ENCODE data around the gene CERCAM.

Gene CERCAM

DNA sequence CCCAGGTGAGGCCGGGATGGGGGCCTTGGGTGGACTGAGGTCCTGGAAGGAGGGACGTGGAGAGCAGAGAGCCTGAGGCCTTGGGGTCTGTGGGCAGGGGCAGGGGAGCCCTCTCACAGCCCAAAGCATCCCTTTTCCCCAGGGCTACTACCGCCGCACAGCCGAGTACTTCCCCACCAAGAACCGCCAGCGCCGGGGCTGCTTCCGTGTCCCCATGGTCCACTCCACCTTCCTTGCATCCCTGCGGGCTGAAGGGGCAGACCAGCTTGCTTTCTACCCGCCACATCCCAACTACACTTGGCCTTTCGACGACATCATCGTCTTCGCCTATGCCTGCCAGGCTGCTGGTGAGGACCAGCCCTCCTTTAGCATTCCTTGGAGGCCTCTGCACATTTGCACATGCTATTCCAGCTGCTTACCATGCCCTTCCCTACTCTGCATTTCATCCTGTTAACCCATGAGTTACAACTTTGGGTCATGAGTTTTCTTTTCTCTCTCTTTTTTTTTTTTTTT, 3.7 kb downstream of the CERCAM start:
- H2BK5ac ChIP-seq (ENCODE audit: low read depth, low read length, poor library complexity, severe bottlenecking), result no peak overlapping the region
- no peak overlapping the region for H3K14ac ChIP-seq (ENCODE audit: low read length in 2 of 2)
- peaks cover 14% of the 10 kb centered on the region for H3K79me1 ChIP-seq (replicated peaks; ENCODE audit: low read length, poor library complexity, severe bottlenecking)
- no peak for DNase-seq
- H3K23ac ChIP-seq (ENCODE audit: low read length in 2 of 2), result no peak overlapping the region
- H3K4me2 ChIP-seq (ENCODE audit: low read length, poor library complexity, severe bottlenecking), result no peak overlapping the region
- no peak overlapping the region for H2BK12ac ChIP-seq (ENCODE audit: low read length in 2 of 2)
- no peak overlapping the region for H2AFZ ChIP-seq (ENCODE audit: low read depth, low read length)
- peaks cover 27% of the 10 kb centered on the region for H3K4me1 ChIP-seq (ENCODE audit: control insufficient read depth, insufficient read depth, low read depth, low read length)
- H3K18ac ChIP-seq (ENCODE audit: low read depth in 1 of 2, low read length in 2 of 2), result no peak overlapping the region
- H3K27me3 ChIP-seq (ENCODE audit: control insufficient read depth in 1 of 2, insufficient read depth in 1 of 2, low read length in 2 of 2), result peaks cover 0 to 4% of the 10 kb centered on the region in 2 experiments
- no peak overlapping the region for H2BK15ac ChIP-seq (ENCODE audit: low read depth, poor library complexity, severe bottlenecking)
- no peak overlapping the region for H3K4me3 ChIP-seq (ENCODE audit: insufficient read depth in 1 of 2, low read depth in 1 of 2, low read length in 2 of 2)
- H2BK120ac ChIP-seq (ENCODE audit: low read depth, low read length), result no peak overlapping the region
- no peak overlapping the region for H3K4ac ChIP-seq (ENCODE audit: low read depth in 1 of 2, low read length in 2 of 2)
- no peak overlapping the region for H3K27ac ChIP-seq (ENCODE audit: low read length, poor library complexity, severe bottlenecking)
- WGBS, result 97% methylated on average over 14 of the region's 15 CpGs
- peaks cover 42% of the 10 kb centered on the region in 2 experiments for H3K36me3 ChIP-seq (ENCODE audit: control insufficient read depth in 1 of 2, insufficient read depth in 2 of 2, low read depth in 1 of 2, low read length in 2 of 2)
- H3K9me3 ChIP-seq (ENCODE audit: control insufficient read depth, low read length), result no peaks in the 10 kb centered on the region
- H4K8ac ChIP-seq (ENCODE audit: low read length), result no peak overlapping the region
- H2AK5ac ChIP-seq (ENCODE audit: low read length, severe bottlenecking), result no peak overlapping the region
- H4K91ac ChIP-seq (ENCODE audit: low read length), result no peak overlapping the region
- H3K9ac ChIP-seq (ENCODE audit: low read length), result no peak overlapping the region

DNA sequence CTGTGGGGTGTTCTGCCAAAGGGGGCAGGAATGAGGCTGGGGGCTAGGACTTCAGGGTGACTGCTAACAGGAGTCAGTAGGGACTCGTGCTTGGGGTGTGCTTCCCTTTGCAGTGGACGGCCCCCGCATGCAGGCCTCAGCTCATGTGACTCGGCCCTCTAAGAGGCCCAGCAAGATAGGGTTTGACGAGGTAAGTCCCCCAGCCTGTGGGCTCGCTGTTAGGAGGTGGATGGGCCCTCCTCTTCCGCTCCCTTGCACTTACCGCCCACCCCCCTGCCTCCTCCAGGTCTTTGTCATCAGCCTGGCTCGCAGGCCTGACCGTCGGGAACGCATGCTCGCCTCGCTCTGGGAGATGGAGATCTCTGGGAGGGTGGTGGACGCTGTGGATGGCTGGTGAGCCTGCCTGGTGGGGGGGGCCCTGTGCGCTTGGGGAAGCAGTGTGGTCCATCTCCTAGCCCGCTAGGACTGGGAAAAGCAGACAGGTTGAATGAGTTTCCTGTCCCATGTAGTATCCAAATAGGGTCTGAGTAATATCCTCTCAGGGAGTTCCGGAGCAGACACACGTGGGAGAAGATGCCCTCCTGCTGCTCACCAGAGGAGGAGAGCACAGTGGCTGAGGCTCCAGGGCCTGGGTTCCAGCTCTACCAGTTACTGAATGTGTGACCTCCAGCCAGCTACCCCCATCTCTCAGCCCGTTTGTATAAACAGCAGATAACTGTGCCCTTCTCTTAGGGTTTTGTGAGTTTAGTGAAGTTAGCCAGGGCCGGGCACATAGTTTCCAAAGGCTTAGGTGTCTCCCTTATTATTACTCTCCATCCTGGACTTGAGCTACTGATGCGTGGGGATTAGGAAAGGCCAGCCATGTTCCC, 8.2 kb downstream of the CERCAM start:
- Histone ChIP-seq H2BK5ac (ENCODE audit: low read depth, low read length, poor library complexity, severe bottlenecking) (no peak overlapping the region), H3K4me3 (ENCODE audit: insufficient read depth in 1 of 2, low read depth in 1 of 2, low read length in 2 of 2) (peak overlapping the region in 1 of 2 experiments; percentile 5), H4K91ac (ENCODE audit: low read length) (no peak overlapping the region), H3K79me1 (replicated peaks; ENCODE audit: low read length, poor library complexity, severe bottlenecking) (peaks cover 2% of the 10 kb centered on the region), H3K4ac (ENCODE audit: low read depth in 1 of 2, low read length in 2 of 2) (no peak overlapping the region), H3K18ac (ENCODE audit: low read depth in 1 of 2, low read length in 2 of 2) (no peak overlapping the region), H3K4me1 (ENCODE audit: control insufficient read depth, insufficient read depth, low read depth, low read length) (peaks cover 10% of the 10 kb centered on the region), H2BK15ac (ENCODE audit: low read depth, poor library complexity, severe bottlenecking) (no peak overlapping the region), H2AK5ac (ENCODE audit: low read length, severe bottlenecking) (no peak overlapping the region), H4K8ac (ENCODE audit: low read length) (no peak overlapping the region), H3K27ac (ENCODE audit: low read length, poor library complexity, severe bottlenecking) (no peak overlapping the region), H3K14ac (ENCODE audit: low read length in 2 of 2) (no peak overlapping the region), H3K23ac (ENCODE audit: low read length in 2 of 2) (no peak overlapping the region), H2BK120ac (ENCODE audit: low read depth, low read length) (no peak overlapping the region), H2BK12ac (ENCODE audit: low read length in 2 of 2) (no peak overlapping the region), H3K36me3 (ENCODE audit: control insufficient read depth in 1 of 2, insufficient read depth in 2 of 2, low read depth in 1 of 2, low read length in 2 of 2) (peaks cover 46 to 54% of the 10 kb centered on the region in 2 experiments), H3K9ac (ENCODE audit: low read length) (no peak overlapping the region), H3K9me3 (ENCODE audit: control insufficient read depth, low read length) (no peaks in the 10 kb centered on the region), H3K4me2 (ENCODE audit: low read length, poor library complexity, severe bottlenecking) (no peak overlapping the region), H2AFZ (ENCODE audit: low read depth, low read length) (no peak overlapping the region), H3K27me3 (ENCODE audit: control insufficient read depth in 1 of 2, insufficient read depth in 1 of 2, low read length in 2 of 2) (no peaks in the 10 kb centered on the region)
- no peak for DNase-seq
- WGBS, result 89% methylated on average over 19 of the region's 22 CpGs

DNA sequence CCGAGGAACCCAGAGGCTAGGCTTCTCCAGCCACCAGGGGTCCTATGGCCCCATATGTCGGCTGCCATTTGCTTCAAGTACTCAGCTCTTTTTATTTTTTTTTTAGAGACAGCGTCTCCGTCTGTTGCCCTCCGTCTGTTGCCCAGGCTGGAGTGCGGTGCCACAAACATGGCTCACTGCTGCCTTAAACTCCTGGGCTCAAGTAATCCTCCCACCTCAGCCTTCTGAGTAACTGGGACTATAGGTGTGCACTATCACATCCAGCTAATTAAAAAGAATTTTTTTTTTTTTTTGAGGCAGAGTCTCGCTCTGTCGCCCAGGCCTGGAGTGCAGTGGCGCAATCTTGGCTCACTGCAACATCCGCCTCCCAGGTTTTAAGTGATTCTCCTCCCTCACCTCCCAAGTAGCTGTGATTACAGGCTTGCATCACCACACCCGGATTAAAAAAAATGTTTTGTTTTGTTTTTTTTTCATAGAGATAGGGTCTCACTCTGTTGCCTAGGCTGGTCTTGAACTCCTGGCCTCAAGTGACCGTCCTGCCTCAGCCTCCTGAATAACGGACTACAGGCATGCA, 8.9 kb downstream of the CERCAM start:
- no peak overlapping the region for H4K91ac ChIP-seq (ENCODE audit: low read length)
- no peak overlapping the region for H3K4me2 ChIP-seq (ENCODE audit: low read length, poor library complexity, severe bottlenecking)
- H3K27ac ChIP-seq (ENCODE audit: low read length, poor library complexity, severe bottlenecking), result no peak overlapping the region
- H2BK5ac ChIP-seq (ENCODE audit: low read depth, low read length, poor library complexity, severe bottlenecking), result no peak overlapping the region
- H2BK12ac ChIP-seq (ENCODE audit: low read length in 2 of 2), result no peak overlapping the region
- no peak overlapping the region for H3K23ac ChIP-seq (ENCODE audit: low read length in 2 of 2)
- no peak overlapping the region for H3K9ac ChIP-seq (ENCODE audit: low read length)
- H3K79me1 ChIP-seq (replicated peaks; ENCODE audit: low read length, poor library complexity, severe bottlenecking), result no peaks in the 10 kb centered on the region
- no peak overlapping the region for H3K14ac ChIP-seq (ENCODE audit: low read length in 2 of 2)
- WGBS, result 91% methylated on average over 12 of the region's 13 CpGs
- H3K4me1 ChIP-seq (ENCODE audit: control insufficient read depth, insufficient read depth, low read depth, low read length), result peaks cover 10% of the 10 kb centered on the region
- no peak overlapping the region for H3K4me3 ChIP-seq (ENCODE audit: insufficient read depth in 1 of 2, low read depth in 1 of 2, low read length in 2 of 2)
- no peak overlapping the region for H3K4ac ChIP-seq (ENCODE audit: low read depth in 1 of 2, low read length in 2 of 2)
- peaks cover 41 to 54% of the 10 kb centered on the region in 2 experiments for H3K36me3 ChIP-seq (ENCODE audit: control insufficient read depth in 1 of 2, insufficient read depth in 2 of 2, low read depth in 1 of 2, low read length in 2 of 2)
- H2BK120ac ChIP-seq (ENCODE audit: low read depth, low read length), result no peak overlapping the region
- H4K8ac ChIP-seq (ENCODE audit: low read length), result no peak overlapping the region
- no peaks in the 10 kb centered on the region for H3K9me3 ChIP-seq (ENCODE audit: control insufficient read depth, low read length)
- DNase-seq, result no peak
- H2BK15ac ChIP-seq (ENCODE audit: low read depth, poor library complexity, severe bottlenecking), result no peak overlapping the region
- no peak overlapping the region for H3K18ac ChIP-seq (ENCODE audit: low read depth in 1 of 2, low read length in 2 of 2)
- H3K27me3 ChIP-seq (ENCODE audit: control insufficient read depth in 1 of 2, insufficient read depth in 1 of 2, low read length in 2 of 2), result no peaks in the 10 kb centered on the region
- H2AFZ ChIP-seq (ENCODE audit: low read depth, low read length), result no peak overlapping the region
- no peak overlapping the region for H2AK5ac ChIP-seq (ENCODE audit: low read length, severe bottlenecking)

DNA sequence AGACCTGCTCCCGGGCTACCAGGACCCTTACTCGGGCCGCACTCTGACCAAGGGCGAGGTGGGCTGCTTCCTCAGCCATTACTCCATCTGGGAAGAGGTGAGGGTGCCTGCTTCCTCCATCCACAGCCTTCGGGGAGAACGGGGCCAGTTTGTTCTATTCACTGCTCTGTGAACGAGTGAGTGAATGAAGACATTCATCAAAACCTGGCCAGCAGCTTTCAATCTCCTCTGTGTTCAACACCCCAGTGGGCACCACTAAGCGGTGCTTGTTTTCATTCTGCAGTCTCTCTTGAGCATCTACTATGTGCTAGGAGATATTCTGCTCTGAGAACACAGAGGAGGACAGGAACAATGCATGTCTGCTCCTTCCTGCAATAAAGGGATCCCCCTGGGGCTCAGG, 10.6 kb downstream of the CERCAM start:
- no peak overlapping the region for H2BK120ac ChIP-seq (ENCODE audit: low read depth, low read length)
- H2AK5ac ChIP-seq (ENCODE audit: low read length, severe bottlenecking), result no peak overlapping the region
- H3K27ac ChIP-seq (ENCODE audit: low read length, poor library complexity, severe bottlenecking), result no peak overlapping the region
- no peak overlapping the region for H3K4me3 ChIP-seq (ENCODE audit: insufficient read depth in 1 of 2, low read depth in 1 of 2, low read length in 2 of 2)
- H3K27me3 ChIP-seq (ENCODE audit: control insufficient read depth in 1 of 2, insufficient read depth in 1 of 2, low read length in 2 of 2), result no peaks in the 10 kb centered on the region
- no peak overlapping the region for H3K23ac ChIP-seq (ENCODE audit: low read length in 2 of 2)
- peaks cover 10% of the 10 kb centered on the region for H3K4me1 ChIP-seq (ENCODE audit: control insufficient read depth, insufficient read depth, low read depth, low read length)
- no peak overlapping the region for H2AFZ ChIP-seq (ENCODE audit: low read depth, low read length)
- no peak overlapping the region for H2BK12ac ChIP-seq (ENCODE audit: low read length in 2 of 2)
- no peak for DNase-seq
- no peak overlapping the region for H2BK15ac ChIP-seq (ENCODE audit: low read depth, poor library complexity, severe bottlenecking)
- H3K4ac ChIP-seq (ENCODE audit: low read depth in 1 of 2, low read length in 2 of 2), result no peak overlapping the region
- no peak overlapping the region for H3K14ac ChIP-seq (ENCODE audit: low read length in 2 of 2)
- H4K8ac ChIP-seq (ENCODE audit: low read length), result no peak overlapping the region
- H4K91ac ChIP-seq (ENCODE audit: low read length), result no peak overlapping the region
- WGBS, result 95% methylated on average over 8 of the region's 8 CpGs
- no peak overlapping the region for H3K9ac ChIP-seq (ENCODE audit: low read length)
- H3K36me3 ChIP-seq (ENCODE audit: control insufficient read depth in 1 of 2, insufficient read depth in 2 of 2, low read depth in 1 of 2, low read length in 2 of 2), result peaks cover 41 to 54% of the 10 kb centered on the region in 2 experiments
- no peak overlapping the region for H3K18ac ChIP-seq (ENCODE audit: low read depth in 1 of 2, low read length in 2 of 2)
- H2BK5ac ChIP-seq (ENCODE audit: low read depth, low read length, poor library complexity, severe bottlenecking), result no peak overlapping the region
- no peaks in the 10 kb centered on the region for H3K9me3 ChIP-seq (ENCODE audit: control insufficient read depth, low read length)
- no peak overlapping the region for H3K4me2 ChIP-seq (ENCODE audit: low read length, poor library complexity, severe bottlenecking)
- H3K79me1 ChIP-seq (replicated peaks; ENCODE audit: low read length, poor library complexity, severe bottlenecking), result no peaks in the 10 kb centered on the region
